HUES64 (cell line): ENCODE results near the gene PLXNA3.

ENCODE experiments used
- H3K27ac ChIP-seq: 2 replicates; pipeline ENCODE4 v1.7.0; 2013; ENCODE audit warnings: low read depth, low read length, inconsistent platforms
- H3K27me3 ChIP-seq: 2 replicates; pipeline ENCODE4 v1.6.1; 2013; ENCODE audit warnings: mild to moderate bottlenecking, low read length; ENCODE audit not compliant: insufficient read depth
- H3K36me3 ChIP-seq: 2 replicates; pipeline ENCODE4 v1.6.1; 2013; ENCODE audit warnings: mild to moderate bottlenecking, low read length; ENCODE audit not compliant: insufficient read depth
- H3K4me1 ChIP-seq: 2 replicates; pipeline ENCODE4 v1.6.1; 2013; ENCODE audit warnings: mild to moderate bottlenecking, low read length, moderate library complexity; ENCODE audit not compliant: insufficient read depth
- H3K4me3 ChIP-seq: 2 replicates; pipeline ENCODE4 v1.5.1; 2013; ENCODE audit warnings: mild to moderate bottlenecking, low read length, moderate library complexity
- H3K9ac ChIP-seq: 2 replicates; pipeline ENCODE4 v1.6.1; 2013; ENCODE audit warnings: mild to moderate bottlenecking, low read depth, low read length
- H3K9me3 ChIP-seq: 2 replicates; pipeline ENCODE4 v1.6.1; 2013; ENCODE audit warnings: low read depth, low read length; ENCODE audit not compliant: insufficient read depth
- WGBS: fragments of 150-250, 120-280 bp; methylation state at CpG from one replicate; pipeline ENCODE4 v1.1.7; 2013; ENCODE audit warnings: missing lambda C conversion rate; 5-methylcytosine and 5-hydroxymethylcytosine counted together

PLXNA3 gene

GRCh38 chrX:154482786-154483185 is 24.7 kb downstream of the PLXNA3 start:
- H3K4me1 ChIP-seq = no peaks in the 10 kb centered on the region
- WGBS = 91% methylated on average over 7 of the region's 7 CpGs
- H3K9ac ChIP-seq = no peak overlapping the region
- H3K4me3 ChIP-seq = no peak overlapping the region
- peaks cover 22% of the 10 kb centered on the region for H3K36me3 ChIP-seq
- H3K27me3 ChIP-seq = no peaks in the 10 kb centered on the region
- no peak overlapping the region for H3K27ac ChIP-seq
- H3K9me3 ChIP-seq = no peaks in the 10 kb centered on the region

GRCh38 chrX:154483325-154483724 is 25.2 kb downstream of the PLXNA3 start:
- H3K27ac ChIP-seq = no peak overlapping the region
- no peak overlapping the region for H3K4me3 ChIP-seq
- peaks cover 22% of the 10 kb centered on the region for H3K36me3 ChIP-seq
- WGBS = 88% methylated on average over 6 of the region's 7 CpGs
- no peaks in the 10 kb centered on the region for H3K27me3 ChIP-seq
- no peaks in the 10 kb centered on the region for H3K9me3 ChIP-seq
- no peaks in the 10 kb centered on the region for H3K4me1 ChIP-seq
- no peak overlapping the region for H3K9ac ChIP-seq

DNA sequence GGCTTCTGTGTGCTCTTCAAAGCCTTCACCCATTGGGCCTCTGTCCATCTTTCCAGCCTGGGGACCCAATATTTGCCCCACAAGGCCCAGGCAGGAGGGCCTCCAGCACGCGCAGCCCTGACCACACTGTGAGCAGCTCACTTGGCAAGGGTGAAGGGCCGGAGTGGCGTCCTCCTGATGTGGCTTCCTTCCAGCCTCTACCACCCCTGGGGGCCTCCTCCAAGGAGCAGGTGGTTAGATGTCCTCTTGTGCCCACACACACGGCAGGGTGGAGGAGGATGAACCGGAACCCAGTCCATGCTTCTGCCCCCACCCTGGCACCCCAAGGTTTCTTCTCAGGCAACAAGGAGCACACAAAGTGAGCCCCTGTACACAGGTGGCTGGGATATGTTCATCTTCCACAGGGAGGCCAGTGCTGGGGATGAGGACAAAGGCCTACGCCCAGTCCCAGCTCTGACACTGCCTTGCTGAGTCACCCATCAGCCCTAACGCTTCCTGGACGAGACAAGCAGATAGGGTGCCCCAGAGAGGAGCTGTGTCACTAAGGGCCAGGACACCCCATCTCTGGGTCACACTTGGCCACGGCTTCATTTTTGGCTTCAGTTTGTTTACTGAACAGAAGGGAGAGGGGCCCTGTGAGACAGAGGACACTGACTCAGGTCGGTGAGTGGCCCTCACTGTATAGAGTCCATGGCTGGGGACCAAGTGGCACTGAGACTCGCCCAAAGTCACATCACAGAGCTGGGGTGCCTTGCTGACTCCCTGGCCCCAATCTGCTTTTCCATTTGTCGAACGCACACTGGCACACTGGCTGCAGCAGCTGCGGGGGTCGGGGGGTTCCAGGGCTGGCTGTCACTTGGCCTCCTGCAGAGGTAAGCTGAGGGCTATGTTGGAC is 26.4 kb downstream of the PLXNA3 start:
- no peaks in the 10 kb centered on the region for H3K4me1 ChIP-seq
- peaks cover 22% of the 10 kb centered on the region for H3K36me3 ChIP-seq
- H3K27ac ChIP-seq = no peak overlapping the region
- WGBS = 94% methylated on average over 16 of the region's 16 CpGs
- H3K27me3 ChIP-seq = no peaks in the 10 kb centered on the region
- H3K9ac ChIP-seq = no peak overlapping the region
- no peaks in the 10 kb centered on the region for H3K9me3 ChIP-seq
- no peak overlapping the region for H3K4me3 ChIP-seq

GRCh38 chrX:154485150-154486051 is 27.3 kb downstream of the PLXNA3 start:
- Histone ChIP-seq H3K4me1 (no peaks in the 10 kb centered on the region), H3K4me3 (peak overlapping the region; percentile 66), H3K9ac (peak overlapping the region; percentile 69; the same call in 1 of the 2 replicates), H3K9me3 (no peaks in the 10 kb centered on the region), H3K27ac (no peak overlapping the region), H3K27me3 (no peaks in the 10 kb centered on the region), H3K36me3 (peaks cover 22% of the 10 kb centered on the region)
- WGBS = 54% methylated on average over 35 of the region's 35 CpGs

DNA sequence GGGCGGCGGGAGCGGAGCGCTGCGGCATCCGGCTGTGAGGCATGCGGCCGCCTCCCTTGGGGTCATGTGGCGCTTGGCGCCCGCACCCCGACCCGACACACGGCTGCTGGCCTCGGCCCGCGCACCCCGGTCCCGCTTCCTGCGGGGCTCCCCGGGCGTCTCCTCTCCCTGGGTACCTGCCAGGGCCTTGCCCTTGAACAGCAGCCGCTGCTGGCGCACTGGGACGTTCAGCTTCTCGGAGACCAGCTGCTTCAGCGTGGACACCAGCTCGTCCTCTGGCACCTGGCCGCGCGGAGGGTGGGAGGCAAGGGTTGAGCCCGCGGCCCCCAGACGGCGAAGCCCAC is 27.9 kb downstream of the PLXNA3 start:
- WGBS = 1% methylated on average over 35 of the region's 35 CpGs
- Histone ChIP-seq H3K9me3 (no peaks in the 10 kb centered on the region), H3K9ac (peak overlapping the region; percentile 69), H3K27ac (no peak overlapping the region), H3K27me3 (no peaks in the 10 kb centered on the region), H3K4me3 (peak overlapping the region; percentile 66), H3K4me1 (no peaks in the 10 kb centered on the region), H3K36me3 (peaks cover 22% of the 10 kb centered on the region)

- no peaks in the 10 kb centered on the region for H3K27me3 ChIP-seq
- under 1% methylated on average over 88 of the region's 95 CpGs for WGBS
- H3K9me3 ChIP-seq = no peaks in the 10 kb centered on the region
- H3K9ac ChIP-seq = peak within 1 kb of the TSS; percentile 69
- peaks cover 22% of the 10 kb centered on the region for H3K36me3 ChIP-seq
- H3K27ac ChIP-seq = no peak within 1 kb of the TSS
- no peaks in the 10 kb centered on the region for H3K4me1 ChIP-seq
- peak within 1 kb of the TSS; percentile 66 for H3K4me3 ChIP-seq
Observed at GRCh38 chrX:154486396-154487207, 28.5 kb downstream of the PLXNA3 start, which contains the start of gene UBL4A. Gene UBL4A (minus strand): TSS chrX:154486615. CDS start chrX:154486584, 31 bp downstream.

DNA sequence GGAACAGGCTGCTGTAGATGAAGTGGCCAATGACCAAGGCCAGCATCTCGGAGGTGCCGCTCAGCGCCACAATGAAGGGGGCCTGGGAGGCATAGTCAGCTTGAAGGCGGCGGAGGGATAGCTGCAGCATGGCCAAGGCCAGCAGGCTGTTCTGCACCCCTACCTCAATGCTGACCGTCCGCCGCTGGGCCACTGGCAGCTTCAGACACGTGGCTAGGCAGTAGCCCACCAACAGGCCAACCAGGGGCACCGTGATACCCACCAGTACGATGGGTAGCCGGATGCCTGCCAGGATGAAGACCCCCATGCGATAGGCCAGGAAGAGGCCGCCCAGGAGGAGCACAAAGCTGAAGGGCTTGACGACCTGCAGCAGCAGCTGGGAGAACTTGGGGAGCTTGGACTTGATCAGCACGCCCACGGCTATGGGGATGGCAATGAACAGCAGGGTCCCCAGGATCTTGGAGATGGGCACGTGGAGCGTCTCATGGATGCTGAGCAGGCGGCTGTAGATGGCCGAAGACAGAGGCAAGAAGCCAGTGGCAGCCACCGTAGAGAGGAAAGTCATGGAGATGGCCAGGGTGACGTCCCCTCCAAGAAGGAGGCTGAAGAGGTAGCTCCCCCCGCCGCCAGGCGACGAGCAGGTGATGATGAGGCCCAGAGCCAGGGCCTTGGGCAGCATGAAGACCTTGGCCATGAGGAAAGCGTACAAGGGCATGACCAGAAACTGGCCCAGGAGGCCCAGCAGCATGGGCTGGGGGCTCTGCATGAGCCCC is 29.6 kb downstream of the PLXNA3 start:
- Histone ChIP-seq H3K27me3 (no peaks in the 10 kb centered on the region), H3K36me3 (peaks cover 22% of the 10 kb centered on the region), H3K9ac (no peak overlapping the region), H3K9me3 (no peaks in the 10 kb centered on the region), H3K27ac (no peak overlapping the region), H3K4me3 (no peak overlapping the region), H3K4me1 (no peaks in the 10 kb centered on the region)
- 96% methylated on average over 28 of the region's 28 CpGs for WGBS

- 95% methylated on average over 20 of the region's 20 CpGs for WGBS
- no peaks in the 10 kb centered on the region for H3K9me3 ChIP-seq
- no peak overlapping the region for H3K9ac ChIP-seq
- peaks cover 19% of the 10 kb centered on the region for H3K36me3 ChIP-seq
- no peak overlapping the region for H3K27ac ChIP-seq
- no peak overlapping the region for H3K4me3 ChIP-seq
- no peaks in the 10 kb centered on the region for H3K27me3 ChIP-seq
- H3K4me1 ChIP-seq = no peaks in the 10 kb centered on the region
Observed at GRCh38 chrX:154488336-154489075, 30.4 kb downstream of the PLXNA3 start.

DNA sequence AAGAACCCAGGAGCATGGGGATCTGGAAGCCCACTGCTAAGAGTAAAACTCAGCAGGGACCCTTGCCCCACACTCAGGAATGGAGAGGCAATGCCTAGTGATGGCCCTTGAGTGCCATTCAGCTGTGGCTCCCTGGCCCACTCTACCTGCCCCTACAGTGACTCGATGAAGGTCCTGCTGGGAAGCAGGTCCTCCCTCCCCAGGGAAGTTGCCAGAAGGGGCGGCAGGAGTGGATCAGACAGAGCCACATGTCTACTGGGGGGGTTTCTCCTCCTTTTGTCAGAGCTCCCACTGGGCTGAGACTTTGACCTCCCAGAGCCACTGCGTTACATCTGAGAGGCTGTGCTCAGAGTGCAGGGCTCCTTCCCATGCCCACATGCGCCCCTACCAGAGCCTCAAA is 31.1 kb downstream of the PLXNA3 start:
- Histone ChIP-seq H3K27me3 (no peaks in the 10 kb centered on the region), H3K27ac (no peak overlapping the region), H3K9ac (no peak overlapping the region), H3K36me3 (peaks cover 12% of the 10 kb centered on the region), H3K4me3 (no peak overlapping the region), H3K4me1 (no peaks in the 10 kb centered on the region), H3K9me3 (no peaks in the 10 kb centered on the region)
- 94% methylated on average over 4 of the region's 4 CpGs for WGBS

- whole genome bisulfite sequencing = 8% methylated on average over 19 of the region's 19 CpGs
Observed at GRCh38 chrX:154490021-154490413, 31.9 kb downstream of the PLXNA3 start.

More at GRCh38 chrX:154490021-154490413, 31.9 kb downstream of the PLXNA3 start:
- Histone ChIP-seq H3K27ac (no peak overlapping the region), H3K4me1 (no peaks in the 10 kb centered on the region), H3K36me3 (peaks cover 4% of the 10 kb centered on the region), H3K9ac (peak overlapping the region; percentile 30; the same call in 1 of the 2 replicates), H3K9me3 (no peaks in the 10 kb centered on the region), H3K4me3 (peak overlapping the region; percentile 59), H3K27me3 (no peaks in the 10 kb centered on the region)
